HAP-1 (cell line): ENCODE data around the gene STARD7.
"Not testable (repeated sequence)": the region's sequence is repeated elsewhere in the genome, so short reads cannot be mapped to it uniquely, and the experiment has no call there.

Experiments used
- DNase-seq, 2 experiments: peaks; one replicate each; pipeline ENCODE4 v3.0.0-alpha.2; 2016 to 2020; ENCODE audit warnings: low spot score in 2 of 2
- H3K27me3 ChIP-seq: fragments of 250-450 bp; sonication (Bioruptor Pico); 2 replicates; pipeline ENCODE4 v1.5.1; 2020; ENCODE audit warnings: low read depth, mild to moderate bottlenecking, moderate library complexity
- H3K36me3 ChIP-seq: fragments of 250-450 bp; sonication (Bioruptor Pico); replicated peaks from 2 replicates; pipeline ENCODE4 v1.5.1; 2020; ENCODE audit warnings: mild to moderate bottlenecking
- H3K4me1 ChIP-seq: fragments of 250-450 bp; sonication (Bioruptor Pico); 2 replicates; pipeline ENCODE4 v1.5.1; 2020; ENCODE audit warnings: mild to moderate bottlenecking
- H3K4me3 ChIP-seq: fragments of 250-450 bp; sonication (Bioruptor Pico); 2 replicates; pipeline ENCODE4 v1.5.1; 2020; ENCODE audit warnings: mild to moderate bottlenecking, moderate library complexity
- H3K9me3 ChIP-seq: fragments of 250-450 bp; sonication (Bioruptor Pico); 2 replicates; pipeline ENCODE4 v1.5.1; 2020; ENCODE audit warnings: mild to moderate bottlenecking, moderate library complexity
- in situ Hi-C: fragments of 300-500 bp; cut with MboI; formaldehyde crosslinking; loops from 3 replicates; pipeline ENCODE4 v1.14.3; 2020; ENCODE audit warnings: low sequenced_read_pairs, inconsistent platforms, mixed read lengths

STARD7 gene

GRCh38 chr2:96175951-96176350 lies 32.7 kb downstream of the STARD7 start:
- in situ Hi-C loops: no loop called here
- no peak for DNase-seq
- Histone ChIP-seq H3K4me1 (no peaks in the 10 kb centered on the region), H3K36me3 (no peaks in the 10 kb centered on the region), H3K4me3 (no peak overlapping the region), H3K9me3 (no peaks in the 10 kb centered on the region; the same call in 1 of the 2 replicates), H3K27me3 (no peaks in the 10 kb centered on the region)

- peak; percentile 46 to 88 for DNase-seq
- Histone ChIP-seq H3K27me3 (no peaks in the 10 kb centered on the region), H3K9me3 (no peaks in the 10 kb centered on the region; the same call in 1 of the 2 replicates), H3K4me3 (no peak overlapping the region), H3K4me1 (no peaks in the 10 kb centered on the region), H3K36me3 (no peaks in the 10 kb centered on the region)
- in situ Hi-C loops: no loop called here
These were observed 34.1 kb downstream of the STARD7 start for GRCh38 chr2:96174251-96175144.

- DNase-seq: no peak
- in situ Hi-C loops: no loop called here
- Histone ChIP-seq H3K36me3 (no peaks in the 10 kb centered on the region), H3K9me3 (no peaks in the 10 kb centered on the region; the same call in 1 of the 2 replicates), H3K27me3 (no peaks in the 10 kb centered on the region), H3K4me1 (no peaks in the 10 kb centered on the region), H3K4me3 (no peak overlapping the region)
These were observed 36.8 kb downstream of the STARD7 start for GRCh38 chr2:96171831-96172230.

DNA sequence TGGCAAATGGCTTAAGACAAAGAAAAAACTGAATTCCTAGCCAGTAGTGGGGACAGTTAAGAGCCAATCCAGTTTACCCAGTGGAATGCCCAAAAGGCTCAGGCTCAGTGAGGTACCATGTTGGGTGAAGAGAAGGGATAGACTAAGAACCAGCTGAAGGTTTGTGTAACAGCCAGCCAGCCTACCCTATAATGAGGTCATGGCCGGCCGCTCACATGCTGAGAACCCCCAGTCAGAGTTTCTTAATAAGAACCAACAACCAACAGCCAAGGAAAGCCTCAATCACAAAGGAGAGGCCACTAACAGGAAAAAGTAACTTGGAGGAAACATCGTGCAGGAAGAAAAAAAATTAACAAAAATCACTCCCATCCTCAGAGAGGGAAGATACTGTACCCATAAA lies 38.0 kb downstream of the STARD7 start:
- H3K27me3 ChIP-seq: no peaks in the 10 kb centered on the region
- H3K9me3 ChIP-seq: no peaks in the 10 kb centered on the region; the same call in 1 of the 2 replicates
- H3K4me3 ChIP-seq: no peak overlapping the region
- in situ Hi-C loops: no loop called here
- no peaks in the 10 kb centered on the region for H3K36me3 ChIP-seq
- no peaks in the 10 kb centered on the region for H3K4me1 ChIP-seq
- DNase-seq: no peak

DNA sequence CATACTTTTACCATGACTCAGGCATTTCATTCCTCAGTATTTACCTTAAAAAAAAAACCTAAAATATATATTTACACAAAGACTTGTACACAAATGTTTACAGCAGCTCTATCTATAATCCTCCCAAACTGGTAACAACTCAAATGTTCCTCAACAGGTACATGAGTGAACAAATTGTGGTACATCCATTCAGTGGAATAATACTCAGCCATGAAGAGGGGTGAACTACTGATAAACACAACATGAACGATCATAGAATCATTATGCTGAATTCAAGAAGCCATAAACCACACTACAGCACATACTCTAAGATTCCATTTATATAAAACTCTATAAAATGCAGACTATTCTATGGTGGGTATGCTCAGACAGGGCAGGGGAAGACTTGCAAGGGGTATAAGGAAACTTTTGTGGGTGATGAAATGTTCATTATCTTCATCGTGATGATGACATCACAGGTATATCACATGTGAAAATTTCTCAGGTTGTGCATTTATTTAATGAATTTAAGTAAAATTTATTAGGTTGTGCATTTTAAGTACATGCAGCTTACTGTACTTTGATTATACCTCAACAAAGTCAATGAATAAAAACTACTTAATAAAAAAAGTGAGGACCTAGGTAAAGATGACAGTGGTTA lies 38.6 kb downstream of the STARD7 start:
- Histone ChIP-seq H3K36me3 (no peaks in the 10 kb centered on the region), H3K9me3 (no peaks in the 10 kb centered on the region; the same call in 1 of the 2 replicates), H3K4me1 (no peaks in the 10 kb centered on the region), H3K4me3 (no peak overlapping the region), H3K27me3 (no peaks in the 10 kb centered on the region)
- in situ Hi-C loops: no loop called here
- no peak for DNase-seq

- Histone ChIP-seq H3K4me3 (no peak overlapping the region), H3K9me3 (no peaks in the 10 kb centered on the region; the same call in 1 of the 2 replicates), H3K36me3 (no peaks in the 10 kb centered on the region), H3K27me3 (no peaks in the 10 kb centered on the region), H3K4me1 (no peaks in the 10 kb centered on the region)
- in situ Hi-C loops: no loop called here
- DNase-seq: no peak
These were observed 41.1 kb downstream of the STARD7 start for GRCh38 chr2:96167407-96168013.

- no peaks in the 10 kb centered on the region for H3K4me1 ChIP-seq
These were observed 44.0 kb downstream of the STARD7 start for GRCh38 chr2:96164459-96165184.

GRCh38 chr2:96163768-96164429 lies 44.7 kb downstream of the STARD7 start:
- Histone ChIP-seq H3K4me3 (no peak overlapping the region), H3K4me1 (no peaks in the 10 kb centered on the region), H3K36me3 (no peaks in the 10 kb centered on the region), H3K9me3 (no peaks in the 10 kb centered on the region), H3K27me3 (no peaks in the 10 kb centered on the region)
- in situ Hi-C loops: no loop called here
- no peak for DNase-seq

More at GRCh38 chr2:96164459-96165184, 44.0 kb downstream of the STARD7 start:
- in situ Hi-C loops: no loop called here
- no peak for DNase-seq
- H3K36me3 ChIP-seq: no peaks in the 10 kb centered on the region
- no peak overlapping the region for H3K4me3 ChIP-seq
- H3K27me3 ChIP-seq: no peaks in the 10 kb centered on the region
- H3K9me3 ChIP-seq: no peaks in the 10 kb centered on the region

DNA sequence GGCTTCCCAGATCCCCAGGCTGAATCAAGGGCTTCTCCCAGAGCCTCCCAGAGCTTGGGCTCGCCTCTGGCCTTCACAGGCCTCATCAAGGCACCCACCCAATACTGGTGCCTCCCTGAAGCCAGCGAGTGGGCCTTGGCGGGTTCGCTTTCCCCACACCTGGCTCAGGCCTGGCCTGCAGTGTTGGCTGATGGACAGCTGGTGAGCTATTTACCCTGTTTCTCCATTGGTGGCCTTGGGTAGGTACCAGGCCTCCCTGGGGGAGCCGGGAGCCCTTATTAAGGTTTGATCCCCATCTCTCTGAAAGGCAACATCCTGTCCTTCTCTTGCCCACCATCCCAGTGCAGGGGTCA lies 45.2 kb downstream of the STARD7 start:
- Histone ChIP-seq H3K36me3 (no peaks in the 10 kb centered on the region), H3K27me3 (no peaks in the 10 kb centered on the region), H3K4me1 (no peaks in the 10 kb centered on the region), H3K4me3 (no peak overlapping the region), H3K9me3 (no peaks in the 10 kb centered on the region)
- DNase-seq: no peak
- in situ Hi-C loops: no loop called here

DNA sequence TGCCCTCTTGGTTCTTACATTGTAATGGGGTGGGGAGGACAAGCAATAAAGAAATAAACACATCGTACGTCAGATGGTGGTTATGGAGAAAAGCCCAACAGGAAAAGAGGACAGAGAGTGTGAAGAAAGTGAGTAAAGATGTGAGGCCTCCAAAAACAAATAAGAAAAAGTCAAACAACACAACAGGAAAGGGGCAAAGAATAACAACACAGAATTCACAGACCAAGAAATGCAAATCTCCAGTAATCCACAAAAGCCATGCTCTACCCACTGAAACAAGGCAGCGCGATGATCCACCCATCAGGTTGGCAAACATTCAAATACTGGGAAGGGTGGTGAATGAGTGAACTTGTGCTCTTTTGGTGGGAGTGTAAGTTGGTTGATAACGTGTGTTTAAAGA lies 46.7 kb downstream of the STARD7 start:
- no peaks in the 10 kb centered on the region for H3K9me3 ChIP-seq
- H3K4me1 ChIP-seq: no peaks in the 10 kb centered on the region
- H3K36me3 ChIP-seq: no peaks in the 10 kb centered on the region
- no peaks in the 10 kb centered on the region for H3K27me3 ChIP-seq
- in situ Hi-C loops: no loop called here
- H3K4me3 ChIP-seq: no peak overlapping the region
- no peak for DNase-seq

- DNase-seq, H3K9me3 ChIP-seq, in situ Hi-C loops, H3K27me3 ChIP-seq, H3K36me3 ChIP-seq, H3K4me3 ChIP-seq, H3K4me1 ChIP-seq: not testable (repeated sequence)
These were observed 48.3 kb downstream of the STARD7 start for GRCh38 chr2:96160366-96160765.

DNA sequence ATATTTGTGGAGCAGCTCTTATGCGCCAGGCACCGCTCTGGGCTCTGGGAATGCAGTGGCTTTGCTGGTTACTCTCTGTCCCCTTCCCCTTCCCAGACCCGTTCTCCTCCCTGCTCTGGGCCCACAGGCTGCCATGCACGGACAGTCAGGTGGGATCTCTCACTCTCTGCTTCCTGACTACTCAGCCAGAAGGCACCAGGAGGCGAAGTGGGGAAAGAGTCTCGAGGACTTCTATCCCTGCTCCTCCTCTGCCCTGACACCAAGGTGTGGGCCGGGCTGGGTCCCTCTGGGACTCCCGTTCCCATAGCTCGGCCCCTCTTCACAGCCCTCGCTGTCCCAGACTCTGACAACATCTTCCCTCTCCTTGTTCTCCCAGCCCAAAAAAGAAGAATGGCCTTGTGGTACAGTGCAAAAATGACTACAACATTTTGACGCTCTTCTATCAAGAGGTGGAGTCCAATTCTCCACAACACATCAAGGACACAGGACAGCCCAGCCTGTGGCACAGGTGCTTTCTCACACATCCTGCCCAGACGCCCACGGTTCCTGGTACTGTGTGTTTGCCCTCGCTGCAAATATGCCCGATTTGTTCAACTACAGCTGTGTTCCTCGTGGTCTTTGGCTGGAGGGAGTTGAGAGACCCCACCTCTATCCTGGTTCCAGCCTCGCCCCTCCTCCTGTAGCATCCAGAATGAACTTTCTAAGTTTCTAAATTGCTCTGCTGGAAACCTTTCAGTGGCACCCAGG lies 49.4 kb downstream of the STARD7 start:
- in situ Hi-C loops: no loop called here
- H3K9me3 ChIP-seq: no peaks in the 10 kb centered on the region
- H3K4me1 ChIP-seq: no peaks in the 10 kb centered on the region
- H3K4me3 ChIP-seq: no peak overlapping the region
- H3K36me3 ChIP-seq: no peaks in the 10 kb centered on the region
- DNase-seq: no peak
- H3K27me3 ChIP-seq: no peaks in the 10 kb centered on the region

DNA sequence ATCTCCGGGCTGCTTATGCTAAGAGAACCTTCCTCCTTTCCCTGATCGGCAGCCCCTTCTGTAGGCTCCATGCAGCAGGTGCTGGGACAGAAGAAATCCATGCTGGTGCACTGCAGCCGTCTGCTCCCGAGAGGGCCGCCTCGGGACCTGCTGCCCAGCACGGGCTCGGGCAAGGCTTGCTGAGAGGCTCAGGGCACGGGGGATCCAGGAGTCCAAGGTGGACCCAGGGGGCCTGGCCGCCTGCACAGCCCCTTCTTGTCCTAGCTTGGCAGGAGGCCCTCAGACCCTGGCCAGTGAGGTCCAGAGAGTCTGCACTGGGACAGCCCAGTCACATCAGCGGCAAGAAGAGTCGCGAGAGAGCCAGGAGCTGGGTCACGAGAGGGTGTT lies 50.1 kb downstream of the STARD7 start:
- Histone ChIP-seq H3K36me3 (no peaks in the 10 kb centered on the region), H3K27me3 (no peaks in the 10 kb centered on the region), H3K9me3 (no peaks in the 10 kb centered on the region), H3K4me1 (no peaks in the 10 kb centered on the region), H3K4me3 (no peak overlapping the region)
- DNase-seq: no peak
- in situ Hi-C loops: no loop called here
